Mesothelial cell of epicardium (in vitro differentiated cells): Measurements from ENCODE around the gene MAP3K1. TPM values are rescaled to one million over a fixed set of nuclear protein-coding genes. Genes with fewer than 3 reads are reported as not detected.
A peak's percentile ranks its signal among the peaks of the same experiment; 100 is the strongest.

Source experiments
- DNase-seq, 2 experiments: peaks; one replicate each; pipeline ENCODE4 v3.0.0; 2021; ENCODE audit warnings: low spot score in 2 of 2; ENCODE audit not compliant: unreplicated experiment in 2 of 2
- H3K27ac Mint-ChIP-seq: 2 replicates; pipeline ENCODE4 v1.8.0; 2021; ENCODE audit warnings: mixed read lengths
- H3K27me3 Mint-ChIP-seq: 2 replicates; pipeline ENCODE4 v1.8.0; 2021; ENCODE audit warnings: low read depth, mixed read lengths
- H3K36me3 Mint-ChIP-seq: 2 replicates; pipeline ENCODE4 v1.8.0; 2021; ENCODE audit warnings: mixed read lengths
- H3K4me1 Mint-ChIP-seq: 2 replicates; pipeline ENCODE4 v1.8.0; 2021; ENCODE audit warnings: mixed read lengths
- H3K4me3 Mint-ChIP-seq: 2 replicates; pipeline ENCODE4 v1.8.0; 2021; ENCODE audit warnings: mild to moderate bottlenecking, moderate library complexity, mixed read lengths
- H3K9me3 Mint-ChIP-seq: 2 replicates; pipeline ENCODE4 v1.8.0; 2021; ENCODE audit warnings: mixed read lengths
- total RNA-seq: library from RNA; stranded (reverse); gene quantifications from 3 replicates; pipeline ENCODE4 v1.2.1, GENCODE V29; 2021
- TF ChIP-seq, protein P1 (sequence below): fragments of 200-600 bp; sonication (generic); IDR thresholded peaks from one replicate; pipeline ENCODE4 v1.5.0; 2021; ENCODE audit warnings: antibody characterized with exemption; ENCODE audit not compliant: unreplicated experiment

MAP3K1 gene
- total RNA-seq, 1 donor from 2014 or later: 54.8 TPM

DNA sequence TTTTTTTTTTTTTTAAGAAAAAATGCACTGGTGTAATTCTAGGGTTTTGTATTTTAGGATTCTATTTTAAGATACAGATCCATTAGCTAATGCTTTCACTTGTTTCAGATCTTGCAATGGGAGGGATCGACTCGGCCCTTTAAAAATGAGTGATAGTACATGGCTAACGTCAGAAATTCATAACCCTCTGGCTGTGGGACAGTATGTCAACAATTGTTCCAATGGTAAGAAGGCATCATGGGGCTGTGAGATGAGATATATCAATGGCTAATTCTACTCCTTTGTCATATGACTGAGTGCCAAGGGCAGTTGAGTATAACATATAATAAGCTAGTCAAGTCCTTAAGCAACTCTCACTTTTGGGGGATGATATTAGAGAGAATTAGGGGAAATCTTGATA lies 98.4 kb downstream of the MAP3K1 start:
- H3K27me3 Mint-ChIP-seq: no peaks in the 10 kb centered on the region
- peaks cover 7% of the 10 kb centered on the region for H3K36me3 Mint-ChIP-seq
- H3K27ac Mint-ChIP-seq: no peak overlapping the region
- no peak for DNase-seq
- TF ChIP-seq, protein P1, sequence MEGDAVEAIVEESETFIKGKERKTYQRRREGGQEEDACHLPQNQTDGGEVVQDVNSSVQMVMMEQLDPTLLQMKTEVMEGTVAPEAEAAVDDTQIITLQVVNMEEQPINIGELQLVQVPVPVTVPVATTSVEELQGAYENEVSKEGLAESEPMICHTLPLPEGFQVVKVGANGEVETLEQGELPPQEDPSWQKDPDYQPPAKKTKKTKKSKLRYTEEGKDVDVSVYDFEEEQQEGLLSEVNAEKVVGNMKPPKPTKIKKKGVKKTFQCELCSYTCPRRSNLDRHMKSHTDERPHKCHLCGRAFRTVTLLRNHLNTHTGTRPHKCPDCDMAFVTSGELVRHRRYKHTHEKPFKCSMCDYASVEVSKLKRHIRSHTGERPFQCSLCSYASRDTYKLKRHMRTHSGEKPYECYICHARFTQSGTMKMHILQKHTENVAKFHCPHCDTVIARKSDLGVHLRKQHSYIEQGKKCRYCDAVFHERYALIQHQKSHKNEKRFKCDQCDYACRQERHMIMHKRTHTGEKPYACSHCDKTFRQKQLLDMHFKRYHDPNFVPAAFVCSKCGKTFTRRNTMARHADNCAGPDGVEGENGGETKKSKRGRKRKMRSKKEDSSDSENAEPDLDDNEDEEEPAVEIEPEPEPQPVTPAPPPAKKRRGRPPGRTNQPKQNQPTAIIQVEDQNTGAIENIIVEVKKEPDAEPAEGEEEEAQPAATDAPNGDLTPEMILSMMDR: no peak
- peaks cover 23% of the 10 kb centered on the region for H3K4me1 Mint-ChIP-seq
- no peak overlapping the region for H3K4me3 Mint-ChIP-seq
- H3K9me3 Mint-ChIP-seq: no peaks in the 10 kb centered on the region

DNA sequence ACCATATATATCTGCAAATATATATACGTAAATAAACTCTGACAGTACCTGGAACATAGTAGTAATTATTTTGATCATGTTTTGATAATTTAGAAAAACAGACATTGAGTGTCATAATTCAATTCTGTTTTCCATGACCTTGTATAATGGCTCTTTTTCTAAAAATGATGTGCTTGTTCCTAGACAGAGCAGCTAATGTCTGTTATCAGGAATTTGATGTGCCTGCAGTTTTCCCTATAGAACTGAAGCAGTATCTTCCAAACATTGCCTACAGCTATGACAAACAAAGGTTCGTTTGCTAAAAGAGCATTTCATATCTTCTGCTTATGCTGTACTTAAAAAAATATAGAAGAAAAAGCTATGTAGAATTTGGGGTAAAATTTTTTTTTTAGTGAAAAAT lies 99.3 kb downstream of the MAP3K1 start:
- H3K4me1 Mint-ChIP-seq: peaks cover 19% of the 10 kb centered on the region
- no peaks in the 10 kb centered on the region for H3K27me3 Mint-ChIP-seq
- peaks cover 7% of the 10 kb centered on the region for H3K36me3 Mint-ChIP-seq
- no peak overlapping the region for H3K27ac Mint-ChIP-seq
- no peak overlapping the region for H3K4me3 Mint-ChIP-seq
- TF ChIP-seq, protein P1: no peak
- no peak for DNase-seq
- H3K9me3 Mint-ChIP-seq: no peaks in the 10 kb centered on the region

DNA sequence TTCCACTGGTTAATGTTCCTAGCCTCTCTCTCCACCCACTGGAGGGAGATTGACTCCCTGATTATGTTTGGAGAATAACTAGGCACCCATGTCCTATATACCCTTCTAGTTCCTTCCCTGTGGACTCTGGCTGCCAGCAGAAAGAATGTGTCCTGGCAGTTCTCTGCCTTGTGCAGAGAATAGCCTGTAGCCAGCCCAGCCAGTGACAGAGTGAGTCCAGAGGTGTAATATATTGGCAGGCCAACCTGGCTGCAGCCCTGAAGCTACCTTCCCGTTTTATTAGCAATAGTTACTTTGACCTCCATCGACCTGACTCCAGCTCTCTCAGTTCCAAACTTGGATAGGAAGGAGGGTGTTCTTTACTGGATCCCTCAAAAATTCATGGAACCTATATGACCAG lies 102.2 kb downstream of the MAP3K1 start:
- TF ChIP-seq, protein P1: no peak
- H3K4me1 Mint-ChIP-seq: peaks cover 7% of the 10 kb centered on the region
- no peaks in the 10 kb centered on the region for H3K27me3 Mint-ChIP-seq
- H3K27ac Mint-ChIP-seq: no peak overlapping the region
- no peaks in the 10 kb centered on the region for H3K9me3 Mint-ChIP-seq
- peaks cover 14% of the 10 kb centered on the region for H3K36me3 Mint-ChIP-seq
- no peak overlapping the region for H3K4me3 Mint-ChIP-seq
- DNase-seq: no peak

DNA sequence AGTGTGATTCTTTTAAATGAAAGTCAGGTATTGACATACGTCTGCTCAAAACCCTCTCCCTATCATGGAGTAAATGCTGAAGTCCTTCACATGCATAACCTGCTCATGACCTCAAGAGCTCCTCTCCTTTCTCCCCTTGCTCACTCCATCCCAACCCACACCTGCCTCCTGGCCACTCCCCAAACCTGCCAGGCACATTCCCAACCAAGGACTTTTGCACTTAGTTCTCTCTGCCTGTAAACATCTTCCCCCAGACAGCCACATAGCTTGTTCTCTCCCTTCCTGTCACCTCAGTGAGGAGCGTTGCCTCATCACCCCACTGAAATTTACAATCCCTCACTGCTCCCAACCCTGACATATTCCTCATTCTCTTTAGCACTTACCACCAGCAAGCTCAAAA lies 102.7 kb downstream of the MAP3K1 start:
- H3K36me3 Mint-ChIP-seq: peaks cover 16% of the 10 kb centered on the region
- H3K4me1 Mint-ChIP-seq: peaks cover 7% of the 10 kb centered on the region
- H3K9me3 Mint-ChIP-seq: no peaks in the 10 kb centered on the region
- H3K27me3 Mint-ChIP-seq: no peaks in the 10 kb centered on the region
- no peak overlapping the region for H3K27ac Mint-ChIP-seq
- DNase-seq: no peak
- TF ChIP-seq, protein P1: no peak
- H3K4me3 Mint-ChIP-seq: no peak overlapping the region

DNA sequence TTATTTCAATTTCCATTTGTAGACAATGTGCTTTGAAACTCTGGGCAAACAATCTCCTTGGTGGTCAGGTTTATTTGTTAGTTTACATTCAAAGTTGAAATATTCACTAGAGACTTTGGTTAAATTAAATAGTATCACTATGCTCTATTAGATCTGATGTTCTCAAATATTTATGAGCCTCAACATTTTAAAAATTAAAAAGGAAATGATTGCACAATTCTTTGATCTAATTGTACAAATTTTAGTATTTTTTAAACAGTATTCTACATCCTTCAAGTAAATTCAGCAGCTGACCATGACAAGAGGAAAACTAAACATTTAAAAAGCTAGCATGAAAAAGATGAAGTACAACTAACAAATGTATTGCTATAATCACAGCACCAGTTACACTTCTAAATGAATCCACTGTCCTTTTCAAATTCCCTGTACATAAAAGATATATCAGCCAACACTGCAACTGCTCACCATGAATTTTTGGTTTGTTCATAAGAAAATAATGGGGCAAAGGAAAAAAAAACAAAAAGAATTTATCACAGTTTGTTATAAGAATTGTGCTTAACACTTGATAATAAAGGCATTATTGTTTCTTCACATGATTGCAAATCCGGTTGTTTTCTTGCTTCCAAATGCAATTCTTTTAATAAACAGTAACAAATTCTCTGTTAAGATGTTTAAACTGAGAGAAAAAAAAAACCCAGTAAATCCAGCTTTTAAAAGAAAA lies 104.8 kb downstream of the MAP3K1 start:
- Mint-ChIP-seq H3K4me3 (no peak overlapping the region), H3K9me3 (no peaks in the 10 kb centered on the region), H3K27me3 (no peaks in the 10 kb centered on the region), H3K36me3 (peaks cover 30% of the 10 kb centered on the region), H3K4me1 (peaks cover 7% of the 10 kb centered on the region), H3K27ac (peak overlapping the region; percentile 40)
- TF ChIP-seq, protein P1: no peak
- DNase-seq: no peak
